Left ventricle myocardium superior (tissue), 1 donor: ENCODE data around the gene COX7C. TPM values are rescaled to one million over a fixed set of nuclear protein-coding genes. Genes with fewer than 3 reads are reported as not detected.
"Not testable (repeated sequence)": the region's sequence is repeated elsewhere in the genome, so short reads cannot be mapped to it uniquely, and the experiment has no call there.

Experiments
- ATAC-seq: fragments of 200-7000 bp; cut with Tn5 transposase; one replicate; pipeline ENCODE4 v1.9.1; 2020; ENCODE audit warnings: mild to moderate bottlenecking, moderate library complexity
- DNase-seq: peaks from one replicate; pipeline ENCODE4 v3.0.0-alpha.2; 2020
- intact Hi-C: fragments of 100-400 bp; cut with micrococcal nuclease; formaldehyde crosslinking; loops from one replicate; pipeline ENCODE4 v1.11.0; 2022
- long read RNA-seq: library from polyadenylated mRNA; unstranded; transcript quantifications from one replicate; pipeline ENCODE4 v2.0.0, GENCODE V29; 2021
- total RNA-seq: library from RNA; stranded (reverse); fragmentation: NEBNext Ultra II Directional; extraction: Animal tissue kit (Norgen Biotek cat#: 25700); gene quantifications from one replicate; pipeline ENCODE4 v1.2.1, GENCODE V29; 2021
- donor health status: DM: no; HTN: yes; CAD: no; lungs with severe emphysema.

The COX7C gene, protein sequence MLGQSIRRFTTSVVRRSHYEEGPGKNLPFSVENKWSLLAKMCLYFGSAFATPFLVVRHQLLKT
- total RNA-seq: 2,286 TPM
- long read RNA-seq, transcript COX7C-201 (3 exons, 666 nt): major isoform, 1,041 of 1,098 reads
- long read RNA-seq, transcript COX7C-205 (3 exons, 369 nt): minor isoform, 37 of 1,098 reads
- long read RNA-seq, partial matches to known transcripts: 8 of 1,098 reads
- long read RNA-seq, other reads (novel, unspliced or antisense): 10 of 1,098 reads

DNA sequence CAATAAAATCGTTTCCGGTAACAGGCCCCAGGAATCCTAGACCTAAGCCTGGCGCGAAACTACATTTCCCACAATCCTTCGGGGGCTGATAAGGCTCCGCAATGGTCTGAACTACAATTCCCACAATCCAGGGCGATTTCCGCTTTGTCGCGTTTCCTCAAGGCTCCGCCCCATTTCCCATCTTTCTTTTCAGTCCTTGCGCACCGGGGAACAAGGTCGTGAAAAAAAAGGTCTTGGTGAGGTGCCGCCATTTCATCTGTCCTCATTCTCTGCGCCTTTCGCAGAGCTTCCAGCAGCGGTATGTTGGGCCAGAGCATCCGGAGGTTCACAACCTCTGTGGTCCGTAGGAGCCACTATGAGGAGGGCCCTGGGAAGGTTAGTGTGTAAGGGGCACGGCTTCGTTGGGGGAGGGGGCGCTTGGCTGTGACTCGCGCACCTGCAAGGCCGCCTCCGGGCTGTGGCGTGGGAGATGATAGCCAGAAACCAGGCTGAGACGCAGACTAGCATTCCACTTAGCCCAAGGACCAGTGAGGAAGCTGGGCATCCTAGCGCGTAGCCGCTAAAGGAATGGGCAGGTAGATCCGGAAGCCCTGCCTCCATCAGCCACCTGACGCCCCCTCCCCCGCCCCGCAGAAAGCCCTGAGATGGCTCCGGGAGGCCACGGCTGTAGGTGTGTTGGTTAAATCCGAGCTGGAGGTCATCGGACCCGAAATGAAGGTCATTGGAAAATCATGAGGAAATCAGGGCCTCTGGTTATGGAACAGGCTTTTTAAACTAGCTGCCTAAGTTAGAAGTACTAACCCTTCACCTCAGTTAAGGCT is at the start of gene COX7C:
TSS of gene COX7C (plus strand) at position 186 of the 821 bp plus-strand sequence. CDS start at position 301, 115 bp downstream.
- intact Hi-C loops: no loop called here
- DNase-seq (peak; percentile 82), ATAC-seq (peak; percentile 99)

DNA sequence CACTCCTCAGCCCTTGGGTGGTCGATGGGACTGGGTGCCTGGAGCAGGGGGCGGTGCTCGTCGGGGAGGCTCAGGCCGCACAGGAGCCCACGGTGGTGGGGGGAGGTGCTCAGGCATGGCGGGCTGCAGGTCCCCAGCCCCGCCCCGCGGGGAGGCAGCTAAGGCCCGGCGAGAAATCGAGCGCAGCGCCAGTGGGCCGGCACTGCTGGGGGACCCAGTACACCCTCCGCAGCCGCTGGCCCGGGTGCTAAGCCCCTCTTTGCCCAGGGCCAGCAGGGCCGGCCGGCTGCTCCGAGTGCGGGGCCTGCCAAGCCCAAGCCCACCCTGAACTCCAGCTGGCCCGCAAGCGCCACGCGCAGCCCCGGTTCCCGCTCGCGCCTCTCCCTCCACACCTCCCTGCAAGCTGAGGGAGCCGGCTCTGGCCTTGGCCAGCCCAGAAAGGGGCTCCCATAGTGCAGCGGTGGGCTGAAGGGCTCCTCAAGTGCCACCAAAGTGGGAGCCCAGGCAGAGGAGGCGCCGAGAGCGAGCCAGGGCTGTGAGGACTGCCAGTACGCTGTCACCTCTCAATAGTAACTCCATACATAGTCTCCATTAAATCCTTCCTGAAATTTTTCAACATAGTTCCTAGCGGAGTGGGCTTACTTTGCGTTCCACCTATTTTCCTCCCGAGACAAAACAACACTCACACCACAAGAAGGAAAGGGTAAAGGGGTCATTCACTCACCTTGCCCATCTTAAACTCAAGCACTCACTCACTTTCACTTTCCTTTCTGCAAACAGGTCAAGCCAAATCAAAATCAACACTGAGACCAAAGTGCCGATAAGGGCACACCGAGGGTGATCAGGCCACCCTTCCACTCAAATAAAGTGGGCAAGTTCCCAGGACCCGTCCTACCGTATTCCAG is 48.0 kb upstream of the COX7C start:
- intact Hi-C loops, ATAC-seq, DNase-seq: not testable (repeated sequence)

DNA sequence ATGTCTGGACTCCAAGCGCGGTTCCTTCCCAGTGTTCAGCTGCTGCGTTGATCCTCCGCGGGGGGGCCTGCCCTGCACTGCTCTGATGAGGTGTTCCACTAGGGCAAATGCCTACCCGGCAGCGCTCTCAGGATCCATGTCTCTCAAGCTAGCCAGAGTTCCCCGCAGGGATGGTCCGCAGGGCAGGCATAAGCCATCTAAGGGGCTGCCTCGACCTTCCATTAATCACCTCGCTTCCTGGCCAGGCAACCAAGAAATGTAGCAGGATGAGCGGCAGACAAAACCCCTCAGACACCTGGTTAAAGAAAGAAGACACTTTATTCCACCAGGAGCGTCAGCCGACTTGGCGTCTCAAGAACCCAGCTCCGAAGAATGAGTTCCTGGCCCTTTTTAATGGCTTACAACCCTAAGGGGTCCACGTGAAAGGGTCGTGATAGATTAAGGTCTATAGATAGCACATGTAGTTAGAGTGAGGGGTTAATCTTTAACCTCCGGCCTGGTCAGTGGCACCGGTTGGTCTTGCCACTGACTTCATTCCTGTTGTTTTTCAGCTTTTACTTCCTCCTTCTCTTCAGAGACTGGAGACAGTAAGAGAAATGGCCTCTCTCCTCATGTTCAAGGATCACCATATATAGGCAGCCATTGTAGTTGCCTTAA is 47.2 kb upstream of the COX7C start:
- no peak for DNase-seq
- intact Hi-C loops: no loop called here
- ATAC-seq: no peak

DNA sequence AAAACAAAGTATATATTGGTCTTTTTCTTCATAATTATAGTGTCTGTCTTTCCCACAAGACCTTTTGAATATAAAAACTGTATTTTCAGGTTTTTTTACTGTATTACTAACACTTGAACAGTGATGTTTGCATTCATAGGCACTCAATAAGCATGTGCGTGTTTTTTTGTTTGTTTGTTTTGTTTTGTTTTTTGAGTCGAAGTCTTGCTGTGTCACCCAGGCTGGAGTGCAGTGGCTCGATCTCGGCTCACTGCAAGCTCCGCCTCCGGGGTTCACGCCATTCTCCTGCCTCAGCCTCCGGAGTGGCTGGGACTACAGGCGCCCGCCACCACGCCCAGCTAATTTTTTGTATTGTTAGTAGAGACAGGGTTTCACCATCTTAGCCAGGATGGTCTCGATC is 46.6 kb upstream of the COX7C start:
- ATAC-seq, DNase-seq, intact Hi-C loops: not testable (repeated sequence)

DNA sequence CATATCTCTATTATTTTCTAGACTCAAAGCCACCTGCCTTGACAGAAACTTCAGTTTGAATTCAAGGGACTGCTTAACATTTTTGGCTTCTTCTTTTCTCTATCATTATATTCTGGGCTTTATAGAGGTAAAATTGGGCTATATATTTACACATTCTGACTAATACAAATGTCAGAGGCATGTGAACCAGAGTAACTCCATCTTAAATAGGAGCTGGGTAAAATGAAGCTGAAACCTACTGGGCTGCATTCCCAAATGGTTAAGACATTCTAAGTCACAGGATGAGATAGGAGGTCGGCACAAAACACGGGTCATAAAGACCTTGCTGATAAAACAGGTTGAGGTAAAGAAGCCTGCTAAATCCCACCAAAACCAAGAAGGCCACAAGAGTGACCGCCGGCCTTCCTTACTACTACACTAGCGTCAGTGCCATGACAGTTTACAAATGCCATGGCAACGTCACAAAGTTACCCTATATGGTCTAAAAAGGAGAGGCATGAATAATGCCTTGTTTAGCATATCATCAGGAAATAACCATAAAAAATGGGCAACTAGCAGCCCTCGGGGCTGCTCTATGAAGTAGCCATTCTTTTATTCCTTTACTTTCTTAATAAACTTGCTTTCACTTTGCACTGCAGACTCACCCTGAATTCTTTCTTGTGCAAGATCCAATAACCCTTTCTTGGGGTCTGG is 44.8 kb upstream of the COX7C start:
- ATAC-seq (no peak), DNase-seq (no peak)
- intact Hi-C loops: no loop called here

DNA sequence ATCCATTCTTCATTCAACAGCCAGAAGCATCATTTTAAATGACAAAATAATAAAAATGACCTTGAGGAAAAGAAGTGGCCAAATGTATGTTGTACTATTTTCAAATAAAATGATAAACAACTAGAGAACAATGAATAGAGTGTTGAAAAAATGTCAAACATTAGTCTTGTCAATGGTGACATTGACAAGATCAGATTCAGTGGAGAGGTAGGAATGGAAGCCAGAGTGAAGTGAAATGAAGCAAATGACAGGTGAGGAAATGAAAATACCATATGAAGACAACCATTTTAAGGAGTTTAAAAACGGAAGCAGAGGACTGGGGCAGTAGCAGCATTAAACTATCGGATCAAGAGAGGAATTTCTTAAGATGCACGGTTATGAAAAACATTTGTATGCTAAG is 38.2 kb upstream of the COX7C start:
- DNase-seq: no peak
- intact Hi-C loops: no loop called here
- ATAC-seq: no peak

DNA sequence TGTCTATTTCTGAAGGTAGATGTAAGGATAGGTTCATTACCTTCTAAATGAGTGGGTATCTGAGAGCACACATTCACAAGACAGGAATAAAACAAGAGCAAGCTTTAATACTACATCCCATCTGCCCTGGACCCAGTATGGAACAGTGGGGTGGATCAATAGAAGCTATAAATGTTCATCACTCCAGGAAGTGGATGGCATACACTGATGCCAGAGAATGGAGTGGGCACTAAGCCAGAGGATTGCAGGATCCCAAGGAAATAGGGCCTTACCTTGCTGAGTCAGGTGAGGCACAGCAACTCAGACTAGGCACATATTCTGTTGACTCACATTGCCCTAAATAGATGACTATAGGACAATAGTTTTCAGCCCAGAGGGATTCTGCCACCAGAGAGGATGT is 21.3 kb upstream of the COX7C start:
- intact Hi-C loops: no loop called here
- ATAC-seq: no peak

DNA sequence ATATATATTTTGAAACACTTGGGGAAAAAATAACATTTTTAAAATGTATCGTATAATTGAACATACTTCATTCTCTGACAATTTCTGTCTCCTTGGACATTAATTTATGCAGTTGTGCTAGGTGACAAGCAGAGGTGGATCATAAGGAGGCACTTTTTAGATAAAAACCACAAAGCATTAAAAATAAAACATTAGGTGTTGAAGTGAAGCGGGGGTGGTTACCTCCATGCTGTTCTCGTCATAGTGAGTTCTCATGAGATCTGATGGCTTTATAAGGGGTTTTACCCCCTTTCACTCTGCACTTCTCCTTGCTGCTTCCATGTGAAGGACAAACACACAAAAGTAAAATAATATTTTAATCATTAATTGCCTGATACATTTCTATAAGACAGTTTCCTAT is 11.9 kb upstream of the COX7C start:
- DNase-seq (no peak), ATAC-seq (no peak)
- intact Hi-C loops: no loop called here

More for the DNA sequence above, 21.3 kb upstream of the COX7C start:
- DNase-seq: no peak

DNA sequence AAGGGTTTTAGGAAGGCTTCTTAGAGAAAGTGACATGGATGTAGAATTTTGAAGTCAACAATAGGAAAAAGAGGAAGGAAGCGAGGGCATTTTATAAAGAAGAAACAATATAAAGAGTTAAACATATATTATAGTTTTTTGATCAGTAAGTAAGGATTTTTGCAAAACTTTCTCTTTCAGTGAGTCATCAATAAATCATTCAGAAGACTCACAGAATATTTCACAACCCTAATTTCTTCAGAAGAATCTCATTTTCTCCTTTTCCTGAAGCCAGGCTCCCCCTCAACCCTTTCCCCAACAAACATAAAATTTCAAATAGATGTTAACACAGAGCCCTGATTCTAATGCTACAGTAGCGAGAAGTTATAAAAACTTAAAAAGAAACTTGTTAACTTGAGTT is 4.3 kb upstream of the COX7C start:
- ATAC-seq: no peak
- intact Hi-C loops: no loop called here

DNA sequence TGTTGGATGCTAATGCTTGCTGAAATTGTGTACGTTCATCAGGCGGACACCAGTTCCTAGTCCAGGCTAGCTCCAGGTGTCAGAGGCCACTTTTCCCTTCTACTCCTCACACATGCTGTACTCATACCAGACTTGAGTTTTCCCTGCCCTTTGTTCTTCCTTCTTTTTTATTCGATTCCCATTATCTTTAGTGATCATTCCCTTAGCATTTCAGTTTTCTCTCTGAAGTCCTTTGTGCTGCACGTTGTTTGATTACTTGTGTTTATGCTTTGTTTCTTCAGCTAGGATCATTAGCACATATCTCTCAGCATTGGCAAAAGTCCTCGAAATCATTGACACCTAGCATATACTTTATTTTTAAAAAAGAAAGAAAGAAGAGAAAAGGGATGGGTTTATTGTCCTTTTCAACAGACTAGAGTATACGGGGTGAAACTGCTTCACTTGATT is 409 bp upstream of the COX7C start:
- no peak for ATAC-seq
- intact Hi-C loops: no loop called here
- DNase-seq: no peak

More for the DNA sequence above, 4.3 kb upstream of the COX7C start:
- no peak for DNase-seq

DNA sequence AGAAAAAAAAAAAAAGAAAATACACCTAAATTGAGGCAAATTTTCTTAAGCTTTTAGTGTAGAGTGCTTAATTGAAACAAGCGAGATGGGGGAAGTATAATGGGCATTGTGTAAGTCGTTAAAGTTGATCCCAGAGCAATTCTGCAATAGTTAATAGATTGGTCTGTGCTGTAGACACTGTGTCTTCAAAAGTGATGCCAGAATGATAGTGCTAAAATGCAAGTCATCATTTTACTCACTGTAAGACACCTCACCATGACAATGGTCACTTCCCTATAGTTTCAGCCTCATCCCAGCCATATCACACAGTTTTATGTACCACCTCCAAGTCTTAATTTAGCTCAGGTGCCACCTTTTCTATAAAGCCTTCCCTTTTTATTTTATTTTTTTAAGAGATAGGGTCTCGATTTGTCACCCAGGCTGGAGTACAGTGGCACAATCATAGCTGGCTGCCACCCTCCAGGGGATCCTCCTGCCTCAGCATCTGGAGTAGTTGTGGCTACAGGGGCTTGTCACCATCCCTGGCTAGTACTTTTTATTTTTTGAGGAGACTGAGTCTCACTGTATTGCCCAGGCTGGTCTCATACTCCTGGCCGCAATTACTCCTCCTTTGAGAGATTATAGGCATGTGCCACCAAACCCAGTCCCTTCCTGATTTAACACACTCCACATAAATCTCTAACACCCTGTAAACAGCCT is 6.2 kb downstream of the COX7C start:
- DNase-seq (no peak), ATAC-seq (no peak)
- intact Hi-C loops: no loop called here

DNA sequence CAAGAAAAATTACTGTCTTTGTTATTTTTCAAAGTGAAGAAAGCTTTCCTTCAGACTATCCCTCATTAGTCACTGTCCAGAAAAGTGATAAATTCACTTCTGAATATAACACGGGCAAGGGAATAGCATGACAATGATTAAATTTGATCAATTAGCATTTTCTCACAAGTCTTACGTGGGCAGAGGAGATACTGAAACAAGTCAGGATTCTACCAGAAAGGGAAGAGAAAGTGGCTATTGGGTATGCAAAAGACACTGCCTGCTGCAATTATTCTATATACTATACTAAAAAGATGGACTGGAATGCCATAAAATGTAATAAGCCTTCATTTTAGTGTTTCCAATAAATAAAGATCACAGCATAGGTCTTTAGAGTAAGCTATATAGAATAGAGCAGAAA is 7.4 kb downstream of the COX7C start:
- DNase-seq (no peak), ATAC-seq (no peak)
- intact Hi-C loops: no loop called here

DNA sequence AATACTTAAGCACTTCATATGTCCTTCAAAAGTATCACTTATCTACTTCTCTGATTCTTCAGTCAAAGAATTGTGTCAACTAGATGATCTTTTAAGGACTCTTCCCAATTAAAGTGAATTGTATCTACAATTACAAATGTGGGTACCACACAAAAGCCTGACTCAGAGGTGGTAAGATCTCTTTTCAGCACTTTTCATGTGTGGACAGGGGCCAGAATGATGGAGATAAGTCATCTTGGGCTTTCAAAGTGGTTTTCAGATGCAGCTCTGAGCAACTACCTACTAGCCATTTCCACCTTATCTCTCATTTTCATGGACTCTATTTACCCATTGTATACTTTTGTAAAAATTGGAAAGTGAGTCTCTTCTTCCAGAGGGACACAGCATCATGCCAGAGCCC is 8.4 kb downstream of the COX7C start:
- DNase-seq: no peak
- intact Hi-C loops: no loop called here
- ATAC-seq: no peak

DNA sequence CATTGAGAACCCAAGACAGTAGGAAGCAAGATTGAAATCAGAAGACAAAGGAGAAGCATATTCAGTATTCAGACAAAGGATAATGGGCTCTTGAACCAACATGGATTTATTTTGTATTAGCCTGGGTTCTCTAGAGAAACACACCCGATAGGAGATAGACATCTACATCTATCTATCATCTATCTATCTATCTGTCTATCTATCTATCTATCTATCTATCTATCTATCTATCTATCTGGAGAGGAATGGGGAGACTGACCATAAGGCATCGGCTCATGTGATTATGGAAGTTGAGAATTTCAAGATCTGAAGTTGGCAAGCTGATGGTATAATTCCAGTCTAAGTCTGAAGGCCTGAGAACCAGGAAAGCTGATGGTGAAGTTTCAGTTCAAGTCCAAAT is 13.4 kb downstream of the COX7C start:
- intact Hi-C loops: no loop called here
- DNase-seq: no peak
- no peak for ATAC-seq

DNA sequence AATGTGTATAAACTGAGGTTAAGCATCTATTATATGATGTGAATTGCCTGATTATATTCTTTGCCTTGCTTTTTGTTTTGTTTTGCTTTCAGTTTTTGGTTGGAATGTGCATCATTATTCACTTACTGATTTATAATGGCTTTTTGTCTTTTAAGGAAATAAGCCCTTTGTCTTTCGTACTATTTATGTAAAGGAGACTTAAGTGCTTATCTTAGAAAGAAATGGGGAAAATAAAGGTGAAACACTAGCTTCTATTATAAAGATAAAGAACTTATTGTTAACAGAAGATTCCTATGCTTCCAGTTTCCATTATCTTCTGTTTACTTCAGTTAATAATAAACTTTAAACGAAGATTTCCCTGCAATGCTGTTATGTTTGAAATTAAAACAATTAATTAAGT is 23.3 kb downstream of the COX7C start:
- no peak for DNase-seq
- intact Hi-C loops: no loop called here
- no peak for ATAC-seq

DNA sequence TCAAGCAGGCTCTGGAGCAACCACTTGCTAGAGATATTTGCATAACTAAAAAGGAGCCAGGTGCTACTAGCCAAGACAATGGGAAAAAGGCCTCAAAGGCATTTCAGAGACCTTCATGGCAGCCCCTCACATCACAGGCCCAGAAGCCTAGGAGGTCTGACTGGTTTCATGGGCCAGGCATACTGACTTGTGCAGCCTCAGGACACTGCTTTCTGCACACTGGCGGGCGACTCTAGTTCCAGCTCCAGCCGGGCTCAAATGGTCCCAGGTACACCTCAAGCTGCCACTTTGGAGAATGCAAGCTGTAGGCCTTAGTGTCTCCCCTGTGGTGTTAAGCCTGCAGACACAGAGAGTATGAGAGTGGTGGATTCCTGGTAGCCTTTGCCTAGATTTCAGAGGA is 27.1 kb downstream of the COX7C start:
- ATAC-seq: no peak
- DNase-seq: no peak
- intact Hi-C loops: no loop called here

DNA sequence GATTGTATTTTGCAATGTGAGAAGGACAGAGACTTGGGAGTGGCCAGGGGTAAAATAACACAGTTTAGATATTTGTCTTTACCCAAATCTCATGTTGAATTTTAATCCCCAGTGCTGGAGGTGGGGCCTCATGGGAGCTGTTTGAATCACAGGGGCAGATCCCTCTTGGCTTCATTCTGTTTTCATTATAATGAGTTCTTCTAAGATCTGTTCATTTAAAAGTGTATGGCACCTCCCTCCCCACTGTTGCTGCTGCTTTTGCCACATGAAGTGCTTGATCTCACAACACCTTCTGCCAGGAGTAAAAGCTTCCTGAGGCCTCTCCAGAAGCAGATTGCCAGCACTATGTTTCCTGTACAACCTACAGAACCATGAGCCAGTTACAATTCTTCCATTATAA is 28.1 kb downstream of the COX7C start:
- intact Hi-C loops: no loop called here
- DNase-seq: no peak
- no peak for ATAC-seq

DNA sequence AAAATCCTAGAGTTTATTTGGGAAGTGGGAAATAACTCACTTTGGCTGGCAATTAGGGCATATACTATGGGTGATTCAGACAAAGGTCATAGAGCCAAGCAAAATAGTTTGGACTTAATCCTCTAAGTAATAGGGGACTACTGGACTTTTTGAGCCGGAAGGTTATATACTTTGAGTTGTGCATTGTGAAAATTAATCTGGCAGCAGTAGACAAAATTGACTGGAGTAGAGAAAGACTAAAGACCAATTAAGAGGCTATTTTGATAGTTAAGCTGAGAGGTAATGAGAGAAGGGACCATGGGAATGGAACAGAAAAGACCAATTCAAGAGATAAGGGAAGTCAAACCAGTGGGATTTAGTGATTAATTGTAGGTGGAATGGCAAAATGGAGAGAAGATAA is 28.9 kb downstream of the COX7C start:
- ATAC-seq: no peak
- DNase-seq: no peak
- intact Hi-C loops: no loop called here
